HG03139 (cell line): ENCODE data around the gene ERICH2.

ENCODE experiments used
- ATAC-seq: cut with Tn5 transposase; IDR thresholded peaks from one replicate; pipeline ENCODE4 v1.9.1; 2021; ENCODE audit not compliant: unreplicated experiment

The ERICH2 gene

GRCh38 chr2:170816504-170817092, 46.4 kb downstream of the ERICH2 start, which contains the start of gene GAD1:
TSS of gene GAD1 (plus strand) at chr2:170816887. CDS start at chr2:170818592, 1,705 bp downstream.
- ATAC-seq, result peak; percentile 52

GRCh38 chr2:170817093-170818035, 47.2 kb downstream of the ERICH2 start:
- no peak for ATAC-seq

GRCh38 chr2:170818036-170818751, 48.0 kb downstream of the ERICH2 start:
- ATAC-seq, result no peak

GRCh38 chr2:170818752-170819470, 48.7 kb downstream of the ERICH2 start:
- no peak for ATAC-seq

- ATAC-seq, result no peak
Measured at GRCh38 chr2:170819680-170820664, 49.8 kb downstream of the ERICH2 start.

- ATAC-seq, result no peak
Measured at GRCh38 chr2:170820757-170821530, 50.8 kb downstream of the ERICH2 start.

GRCh38 chr2:170821531-170822289, 51.5 kb downstream of the ERICH2 start:
- no peak for ATAC-seq

- ATAC-seq, result no peak
Measured at GRCh38 chr2:170822290-170823087, 52.3 kb downstream of the ERICH2 start.

GRCh38 chr2:170823088-170823897, 53.1 kb downstream of the ERICH2 start:
- no peak for ATAC-seq

- no peak for ATAC-seq
Measured at GRCh38 chr2:170823898-170824215, 53.7 kb downstream of the ERICH2 start.

- no peak for ATAC-seq
Measured at GRCh38 chr2:170824526-170825015, 54.4 kb downstream of the ERICH2 start.

GRCh38 chr2:170827841-170828532, 57.8 kb downstream of the ERICH2 start:
- no peak for ATAC-seq

GRCh38 chr2:170828533-170828916, 58.3 kb downstream of the ERICH2 start:
- ATAC-seq, result no peak

- no peak for ATAC-seq
Measured at GRCh38 chr2:170829036-170829435, 58.9 kb downstream of the ERICH2 start.

GRCh38 chr2:170830166-170830565, 60.0 kb downstream of the ERICH2 start:
- ATAC-seq, result no peak

- ATAC-seq, result no peak
Measured at GRCh38 chr2:170831115-170831514, 60.9 kb downstream of the ERICH2 start.
